K562 (cell line): ENCODE measurements around the gene DLGAP1. TPM values are rescaled to one million over a fixed set of nuclear protein-coding genes. Genes with fewer than 3 reads are reported as not detected.
A peak's percentile ranks its signal among the peaks of the same experiment; 100 is the strongest.

ENCODE experiments used
- CEBPZ ChIP-seq: fragments of 150-350 bp; IDR thresholded peaks from 2 replicates; pipeline ENCODE4 v1.6.1; 2014; ENCODE audit warnings: low read depth, mild to moderate bottlenecking, low read length, borderline replicate concordance
- CHD1 ChIP-seq: fragments of 200-600 bp; sonication (generic); IDR thresholded peaks from one replicate; pipeline ENCODE4 v1.6.1; 2012; ENCODE audit warnings: mild to moderate bottlenecking, moderate library complexity, low read length, inconsistent platforms
- CTBP1 ChIP-seq: fragments of 450-650 bp; IDR thresholded peaks from 2 replicates; pipeline ENCODE4 v1.6.1; 2016; ENCODE audit warnings: borderline replicate concordance
- FOXJ3 ChIP-seq: sonication (generic); formaldehyde crosslinking; IDR thresholded peaks from 2 replicates; pipeline ENCODE4 v1.4.0; 2020; ENCODE audit warnings: mild to moderate bottlenecking, missing genetic modification reagents
- ILK ChIP-seq: fragments of 450-650 bp; IDR thresholded peaks from 2 replicates; pipeline ENCODE4 v1.6.1; 2016; ENCODE audit warnings: missing genetic modification characterization, low read depth, mild to moderate bottlenecking, missing compliant biosample characterization, moderate library complexity, borderline replicate concordance
- PCBP1 ChIP-seq: fragments of 200-400 bp; formaldehyde crosslinking; IDR thresholded peaks from 2 replicates; pipeline ENCODE4 v1.6.1; 2018; ENCODE audit warnings: mild to moderate bottlenecking, low read depth, low read length; ENCODE audit not compliant: poor library complexity, severe bottlenecking
- SMARCA5 ChIP-seq: fragments of 450-650 bp; IDR thresholded peaks from 2 replicates; pipeline ENCODE4 v1.6.1; 2016
- SRSF3 ChIP-seq: fragments of 200-400 bp; formaldehyde crosslinking; IDR thresholded peaks from 2 replicates; pipeline ENCODE4 v1.6.1; 2016; ENCODE audit warnings: mild to moderate bottlenecking, low read length, moderate library complexity; ENCODE audit not compliant: insufficient read depth
- TBP ChIP-seq: optimal IDR thresholded peaks from 2 replicates; pipeline ENCODE3; 2011; ENCODE audit warnings: low read depth, low read length, improper control_type of control experiment
- TCFL5 ChIP-seq: fragments of 250-450 bp; sonication (Bioruptor Pico); conservative IDR thresholded peaks from 2 replicates; pipeline ENCODE4 v1.6.1; 2021; ENCODE audit warnings: mild to moderate bottlenecking, moderate library complexity, matching md5 sums
- TOE1 ChIP-seq, 2 experiments: fragments of 450-650 bp in 1 of 2; sonication (generic) in 1 of 2; formaldehyde crosslinking in 1 of 2; IDR thresholded peaks; 2 replicates each; pipeline versions ENCODE4 v1.7.1 to v1.8.0; 2016 to 2022; ENCODE audit warnings: borderline replicate concordance in 2 of 2, mild to moderate bottlenecking in 2 of 2, antibody characterized with exemption in 1 of 2, inconsistent platforms in 1 of 2, low read depth in 1 of 2, missing genetic modification reagents in 1 of 2, moderate library complexity in 1 of 2
- WHSC1 ChIP-seq: IDR thresholded peaks from one replicate; pipeline ENCODE4 v1.6.1; 2012; ENCODE audit warnings: low read length, control low read depth, inconsistent platforms
- ZNF282 ChIP-seq: sonication (generic); formaldehyde crosslinking; IDR thresholded peaks from 2 replicates; pipeline ENCODE4 v1.8.1; 2023; ENCODE audit warnings: missing genetic modification reagents
- ZNF780A ChIP-seq: fragments of 250-450 bp; sonication (Bioruptor Pico); IDR thresholded peaks from 2 replicates; pipeline ENCODE4 v1.5.0; 2021; ENCODE audit warnings: mild to moderate bottlenecking
- polyA plus RNA-seq, 8 experiments: library from polyadenylated mRNA; depleted of rRNA in 4 of 8; stranded (reverse) in 5 of 8; unstranded in 3 of 8; fragments of >200 nt; fragmentation: Nextera tagmentation in 2 of 8; fragmentation: Illumina TruSeq in 1 of 8; extraction: Ambion mirVana in 2 of 8; extraction: Trizol in 1 of 8; gene quantifications; 2 replicates each; pipeline versions ENCODE4 v1.2.1 to v1.2.3, GENCODE V29; 2011 to 2014; ENCODE audit warnings: inconsistent platforms in 1 of 8, missing spikeins in 1 of 8
- total RNA-seq, 7 experiments: library from RNA; depleted of rRNA in 6 of 7; stranded (reverse); fragments of >200 nt in 6 of 7; fragmentation: Illumina TruSeq in 2 of 7; extraction: Trizol in 2 of 7; gene quantifications; 2 replicates each; pipeline versions ENCODE4 v1.2.1 to v1.2.3, GENCODE V29; 2011 to 2021; ENCODE audit warnings: low replicate concordance in 1 of 7
- TF ChIP-seq, protein P1 (sequence below): sonication (generic); formaldehyde crosslinking; IDR thresholded peaks from 2 replicates; pipeline ENCODE4 v1.5.0; 2020; ENCODE audit warnings: missing genetic modification reagents
- TF ChIP-seq, protein P2 (sequence below): fragments of 250-450 bp; sonication (Bioruptor Pico); IDR thresholded peaks from 2 replicates; pipeline ENCODE4 v1.9.0; 2021; ENCODE audit warnings: mild to moderate bottlenecking, inconsistent platforms

Gene DLGAP1
- total and polyA plus RNA-seq, 9 of the 15 experiments (the other 6 are each of a cell fraction or from before 2014, with no cell fraction given) = 0.04 to 0.22 (median 0.08) TPM

- TF ChIP-seq, protein P1, sequence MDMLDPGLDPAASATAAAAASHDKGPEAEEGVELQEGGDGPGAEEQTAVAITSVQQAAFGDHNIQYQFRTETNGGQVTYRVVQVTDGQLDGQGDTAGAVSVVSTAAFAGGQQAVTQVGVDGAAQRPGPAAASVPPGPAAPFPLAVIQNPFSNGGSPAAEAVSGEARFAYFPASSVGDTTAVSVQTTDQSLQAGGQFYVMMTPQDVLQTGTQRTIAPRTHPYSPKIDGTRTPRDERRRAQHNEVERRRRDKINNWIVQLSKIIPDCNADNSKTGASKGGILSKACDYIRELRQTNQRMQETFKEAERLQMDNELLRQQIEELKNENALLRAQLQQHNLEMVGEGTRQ (CRISPR knock-in tag) = no peak
- peak; percentile 21; the same call in 1 of the 2 replicates for TF ChIP-seq TCFL5 (CRISPR knock-in tag)
- no peak for TF ChIP-seq WHSC1
- TF ChIP-seq SRSF3 = no peak
- TF ChIP-seq FOXJ3 (CRISPR knock-in tag) = no peak
- TF ChIP-seq ZNF282 (CRISPR knock-in tag) = no peak
- no peak for TF ChIP-seq TOE1 (IDR thresholded peaks at IDR 0.05; ENCODE audit: borderline replicate concordance)
- TF ChIP-seq TOE1 (CRISPR knock-in tag; IDR thresholded peaks at IDR 0.05; ENCODE audit: borderline replicate concordance, low read depth) = peak; percentile 98
- TF ChIP-seq SMARCA5 = no peak; the same call in 1 of the 2 replicates
- peak; percentile 88 for TF ChIP-seq TBP
- 0 out of 2 replicates have a peak, but pooled peaks have one; percentile 8 for TF ChIP-seq ZNF780A (CRISPR knock-in tag)
- no peak for TF ChIP-seq CTBP1
- TF ChIP-seq CEBPZ = no peak
- TF ChIP-seq, protein P2, sequence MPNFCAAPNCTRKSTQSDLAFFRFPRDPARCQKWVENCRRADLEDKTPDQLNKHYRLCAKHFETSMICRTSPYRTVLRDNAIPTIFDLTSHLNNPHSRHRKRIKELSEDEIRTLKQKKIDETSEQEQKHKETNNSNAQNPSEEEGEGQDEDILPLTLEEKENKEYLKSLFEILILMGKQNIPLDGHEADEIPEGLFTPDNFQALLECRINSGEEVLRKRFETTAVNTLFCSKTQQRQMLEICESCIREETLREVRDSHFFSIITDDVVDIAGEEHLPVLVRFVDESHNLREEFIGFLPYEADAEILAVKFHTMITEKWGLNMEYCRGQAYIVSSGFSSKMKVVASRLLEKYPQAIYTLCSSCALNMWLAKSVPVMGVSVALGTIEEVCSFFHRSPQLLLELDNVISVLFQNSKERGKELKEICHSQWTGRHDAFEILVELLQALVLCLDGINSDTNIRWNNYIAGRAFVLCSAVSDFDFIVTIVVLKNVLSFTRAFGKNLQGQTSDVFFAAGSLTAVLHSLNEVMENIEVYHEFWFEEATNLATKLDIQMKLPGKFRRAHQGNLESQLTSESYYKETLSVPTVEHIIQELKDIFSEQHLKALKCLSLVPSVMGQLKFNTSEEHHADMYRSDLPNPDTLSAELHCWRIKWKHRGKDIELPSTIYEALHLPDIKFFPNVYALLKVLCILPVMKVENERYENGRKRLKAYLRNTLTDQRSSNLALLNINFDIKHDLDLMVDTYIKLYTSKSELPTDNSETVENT (CRISPR knock-in tag) = peak; percentile 91; the same call in 1 of the 2 replicates
- no peak for TF ChIP-seq ILK (tag)
- no peak for TF ChIP-seq PCBP1
- no peak for TF ChIP-seq CHD1
Measured at GRCh38 chr18:3623769-3624545, 831.1 kb downstream of the DLGAP1 start (continued).
